AG09309 (cell line): ENCODE results near the gene GRAMD1B.

Experiments used
- DNase-seq: peaks from one replicate; pipeline ENCODE4 v3.0.0-alpha.2; 2010; ENCODE audit warnings: low read depth
- H3K4me3 ChIP-seq: 2 replicates; pipeline ENCODE4 v1.5.1; 2011; ENCODE audit warnings: mild to moderate bottlenecking, low read depth, low read length, moderate library complexity; ENCODE audit not compliant: control insufficient read depth
- CTCF ChIP-seq: IDR thresholded peaks from 2 replicates; pipeline ENCODE4 v1.5.1; 2011; ENCODE audit warnings: mild to moderate bottlenecking, low read depth, low read length, inconsistent platforms; ENCODE audit not compliant: insufficient read depth, control insufficient read depth; ENCODE audit errors: missing control alignments

Gene GRAMD1B

GRCh38 chr11:123640029-123640428 is 210.0 kb downstream of the GRAMD1B start:
- DNase-seq, result no peak

DNA sequence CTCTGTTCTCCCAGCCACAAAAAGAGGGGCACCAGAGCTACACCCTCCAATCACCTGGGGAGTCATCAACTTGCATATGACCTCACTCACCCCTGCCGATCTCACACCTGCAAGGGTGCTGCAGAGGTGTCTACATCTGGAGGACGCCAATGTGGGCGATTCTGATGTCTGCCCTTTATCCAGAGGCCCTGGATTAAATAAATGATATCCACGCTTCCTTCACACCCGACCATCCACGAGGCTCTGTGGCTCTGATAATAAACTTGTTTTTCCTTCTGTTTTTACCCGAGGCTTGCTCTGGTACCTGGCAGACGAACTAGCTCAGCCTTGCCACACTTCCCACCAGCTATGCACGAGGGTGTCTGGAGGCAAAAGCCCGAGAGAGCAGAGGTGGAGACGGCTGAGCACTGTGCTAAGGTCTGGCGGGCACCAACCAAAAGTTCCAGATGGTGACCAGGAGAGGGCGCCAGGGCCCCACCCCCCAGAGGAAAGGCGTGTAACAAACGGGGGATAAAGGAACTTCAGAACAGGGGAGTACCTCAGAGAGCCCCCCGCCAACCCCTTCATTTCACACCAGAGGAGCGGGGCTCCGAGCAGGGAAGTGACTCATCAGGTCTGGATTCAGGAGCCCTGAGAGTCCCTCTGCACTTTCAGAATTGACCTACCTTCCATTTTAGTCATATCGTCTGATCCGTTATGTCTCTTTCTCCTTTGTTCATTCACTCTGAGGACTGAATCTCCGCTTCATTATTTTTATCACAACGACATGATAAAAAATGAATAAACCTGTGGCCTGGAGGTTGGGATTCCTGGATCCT is 210.8 kb downstream of the GRAMD1B start:
- H3K4me3 ChIP-seq, result no peak overlapping the region
- TF ChIP-seq CTCF, result peak; percentile 94
- DNase-seq, result no peak

More at GRCh38 chr11:123640029-123640428, 210.0 kb downstream of the GRAMD1B start:
- no peak overlapping the region for H3K4me3 ChIP-seq
- TF ChIP-seq CTCF, result no peak

DNA sequence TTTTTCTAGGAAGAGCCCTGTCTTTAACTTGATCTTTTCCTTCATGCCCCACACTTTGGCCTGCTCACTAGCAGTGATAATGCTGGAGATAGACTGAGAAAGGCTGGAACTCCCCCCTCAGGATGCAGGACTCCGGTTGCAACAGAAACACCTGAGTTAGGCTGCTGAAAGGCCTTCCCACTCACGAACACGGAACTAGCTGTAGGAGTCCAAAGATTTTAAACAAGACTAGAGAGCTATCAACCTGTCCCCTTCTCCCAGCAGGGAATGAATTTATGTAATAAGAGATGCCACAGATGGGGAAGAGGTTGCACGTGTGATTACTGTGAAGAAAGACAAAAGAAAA is 211.4 kb downstream of the GRAMD1B start:
- no peak for DNase-seq
- no peak overlapping the region for H3K4me3 ChIP-seq
- TF ChIP-seq CTCF, result no peak

DNA sequence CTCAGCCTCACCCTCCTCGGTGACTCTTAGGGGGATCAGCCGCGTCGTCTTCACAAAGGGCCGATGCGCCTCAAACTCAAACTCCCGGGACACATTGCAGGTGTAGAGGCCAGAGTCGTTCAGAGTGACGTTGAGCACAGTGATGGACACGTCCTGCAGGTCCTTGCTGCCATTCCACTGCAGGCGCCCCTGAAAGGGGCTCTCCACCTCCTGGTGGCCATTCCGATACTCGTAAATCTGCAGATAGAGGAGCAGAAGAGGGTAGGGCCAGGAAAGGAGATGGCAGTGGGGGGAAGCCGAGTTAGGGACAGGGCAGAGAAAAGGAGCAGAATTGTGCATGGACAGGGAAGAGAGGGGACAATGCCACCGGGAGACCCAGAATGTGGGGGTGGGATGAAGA is 212.4 kb downstream of the GRAMD1B start:
- H3K4me3 ChIP-seq, result no peak overlapping the region
- no peak for DNase-seq
- no peak for TF ChIP-seq CTCF

DNA sequence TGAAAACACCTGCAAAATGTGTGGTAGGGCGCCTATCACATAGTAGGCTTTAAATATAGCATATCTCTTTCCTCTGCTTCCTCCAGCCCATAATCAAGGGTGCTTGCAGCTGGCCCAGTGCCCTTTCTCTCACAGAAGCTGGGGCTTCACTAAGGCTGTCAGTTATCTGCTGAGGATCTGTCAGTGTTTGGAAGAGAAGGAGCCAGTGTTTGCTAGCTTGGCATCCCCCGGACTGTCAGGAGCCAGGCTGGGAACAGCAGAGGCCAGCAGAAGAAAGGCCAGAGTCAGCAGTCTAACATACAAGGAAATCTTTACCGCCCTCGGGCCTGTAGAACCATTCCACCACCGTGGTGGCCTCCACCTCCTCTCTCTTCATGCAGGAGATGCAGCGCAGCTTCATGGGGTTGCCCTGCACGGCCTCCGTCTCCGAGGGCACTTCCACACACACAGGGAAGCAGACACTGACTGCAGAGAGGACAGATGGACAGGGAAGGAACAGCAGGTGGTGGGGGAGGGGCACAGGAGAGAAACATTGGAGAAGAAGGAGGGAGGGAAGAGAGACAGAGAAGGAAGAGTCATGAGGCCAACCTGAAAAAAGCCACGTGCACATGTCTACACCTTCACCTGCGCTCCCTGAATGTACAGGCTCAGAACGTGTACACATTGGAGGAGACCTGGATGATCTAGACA is 215.4 kb downstream of the GRAMD1B start:
- no peak for DNase-seq
- TF ChIP-seq CTCF, result no peak
- no peak overlapping the region for H3K4me3 ChIP-seq

DNA sequence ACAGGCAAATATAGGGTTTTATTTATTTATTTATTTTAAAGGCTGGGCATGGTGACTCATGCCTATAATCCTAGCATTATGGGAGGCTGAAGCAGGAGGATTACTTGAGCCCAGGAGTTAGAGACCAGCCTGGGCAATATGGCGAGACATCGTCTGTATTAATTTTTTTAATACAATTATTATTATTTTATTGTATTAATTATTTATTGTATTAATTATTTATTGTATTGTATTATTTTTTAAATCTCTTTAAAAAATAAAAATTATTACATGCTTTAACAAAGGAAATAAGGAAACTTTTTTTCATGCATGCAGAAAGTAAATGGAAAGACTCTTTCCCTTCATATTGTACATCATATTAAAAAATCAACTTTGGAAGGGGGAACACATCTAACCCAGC is 220.8 kb downstream of the GRAMD1B start:
- no peak for DNase-seq
- no peak overlapping the region for H3K4me3 ChIP-seq
- no peak for TF ChIP-seq CTCF
